Activated CD4-positive, alpha-beta memory T cell treated with anti-CD3 and anti-CD28 coated beads for 36 hours (primary cell): Measurements from ENCODE around the gene ROR2. TPM values are rescaled to one million over a fixed set of nuclear protein-coding genes. Genes with fewer than 3 reads are reported as not detected.
"Not testable (repeated sequence)": the region's sequence is repeated elsewhere in the genome, so short reads cannot be mapped to it uniquely, and the experiment has no call there.

Source experiments
- CTCF ChIA-PET: fragments of 350-600 bp; sonication (Branson Sonifier 250); formaldehyde crosslinking; loops from one replicate; lab custom pipeline; 2021; ENCODE audit warnings: antibody characterized with exemption, inconsistent platforms; lab: Charles Lee
- POLR2A ChIA-PET: fragments of 350-600 bp; sonication (Branson Sonifier 250); formaldehyde crosslinking; loops from one replicate; lab custom pipeline; 2021; ENCODE audit warnings: antibody characterized with exemption; lab: Charles Lee
- DNase-seq: peaks from one replicate; pipeline ENCODE4 v3.0.0-alpha.2; 2020
- H3K27ac Mint-ChIP-seq: one replicate; pipeline ENCODE4 v1.8.0; 2021; ENCODE audit warnings: mixed read lengths
- H3K27me3 Mint-ChIP-seq: one replicate; pipeline ENCODE4 v1.8.0; 2021; ENCODE audit warnings: mixed read lengths
- H3K36me3 Mint-ChIP-seq: one replicate; pipeline ENCODE4 v1.8.0; 2021; ENCODE audit warnings: mixed read lengths
- H3K4me1 Mint-ChIP-seq: one replicate; pipeline ENCODE4 v1.8.0; 2021; ENCODE audit warnings: low read depth, mixed read lengths
- H3K4me3 Mint-ChIP-seq: one replicate; pipeline ENCODE4 v1.8.0; 2021; ENCODE audit warnings: mild to moderate bottlenecking, mixed read lengths
- H3K9me3 Mint-ChIP-seq: one replicate; pipeline ENCODE4 v1.8.0; 2021; ENCODE audit warnings: mixed read lengths
- intact Hi-C: fragments of 100-400 bp; cut with micrococcal nuclease; formaldehyde crosslinking; loops from one replicate; pipeline ENCODE4 v1.15.1; 2023
- total RNA-seq, 2 experiments: library from RNA; stranded (reverse); gene quantifications; one replicate each; pipeline ENCODE4 v1.2.3, GENCODE V29; 2021

The ROR2 gene
- total RNA-seq, 2 experiments from 2014 or later = 0.05 to 0.31 TPM

DNA sequence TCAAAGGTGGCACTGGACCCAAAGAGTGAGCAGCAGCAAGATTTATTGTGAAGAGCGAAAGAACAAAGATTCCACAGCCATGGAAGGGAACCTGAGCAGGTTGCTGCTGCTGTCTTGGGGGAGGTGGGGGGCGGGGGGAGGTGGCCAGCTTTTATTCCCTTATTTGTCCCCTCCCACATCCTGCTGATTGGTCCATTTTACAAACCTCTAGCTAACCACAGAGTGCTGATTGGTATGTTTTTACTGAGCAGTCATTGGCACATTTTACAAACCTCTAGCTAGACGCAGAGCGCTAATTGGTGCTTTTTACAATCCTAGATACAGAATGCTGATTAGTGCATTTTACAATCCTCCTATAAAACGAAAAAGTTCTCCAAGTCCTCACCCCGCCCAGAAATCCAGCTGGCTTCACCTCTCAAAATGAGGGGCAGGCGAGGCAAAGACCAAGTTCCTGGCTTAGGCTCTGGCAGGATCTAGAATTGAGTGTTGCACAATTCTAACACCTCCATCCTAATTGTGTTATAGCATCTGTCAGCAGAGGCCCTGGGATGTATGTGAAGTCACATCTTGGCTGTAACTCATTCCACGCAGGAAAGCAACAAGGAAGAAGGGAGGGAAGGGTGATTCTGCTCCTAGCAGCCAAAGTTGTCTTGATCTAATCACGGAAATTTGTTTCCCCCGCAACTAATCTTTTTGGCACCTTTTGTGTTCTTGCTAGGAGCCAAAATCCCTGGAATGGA, 34.3 kb downstream of the ROR2 start:
- no peak for DNase-seq
- H3K4me1 Mint-ChIP-seq = no peaks in the 10 kb centered on the region
- H3K27me3 Mint-ChIP-seq = peaks cover 17% of the 10 kb centered on the region
- POLR2A ChIA-PET = no interaction called here
- intact Hi-C loops = no loop called here
- CTCF ChIA-PET = no interaction called here
- no peak overlapping the region for H3K27ac Mint-ChIP-seq
- H3K4me3 Mint-ChIP-seq = no peak overlapping the region
- H3K9me3 Mint-ChIP-seq = no peaks in the 10 kb centered on the region
- no peaks in the 10 kb centered on the region for H3K36me3 Mint-ChIP-seq

DNA sequence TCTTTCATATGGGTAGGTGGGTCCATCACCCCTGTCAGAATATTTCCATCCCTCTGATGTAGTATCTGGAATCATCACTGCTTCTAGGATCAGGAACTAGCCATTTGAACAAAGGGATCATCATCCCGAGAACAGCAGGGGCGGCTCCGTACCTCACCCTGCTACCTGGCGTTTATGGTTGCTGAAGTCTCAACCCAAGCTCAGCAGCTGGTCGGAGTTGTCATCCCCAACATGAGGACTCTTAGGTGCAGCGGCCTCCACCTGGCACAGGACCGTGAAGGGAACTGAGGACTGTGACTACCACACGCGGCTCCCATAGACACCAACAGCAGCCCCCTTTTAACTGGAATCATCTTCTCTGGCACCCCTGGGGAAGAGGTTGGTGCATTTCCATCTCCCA, 35.1 kb downstream of the ROR2 start:
- H3K27me3 Mint-ChIP-seq = peaks cover 20% of the 10 kb centered on the region
- DNase-seq = no peak
- H3K36me3 Mint-ChIP-seq = no peaks in the 10 kb centered on the region
- H3K27ac Mint-ChIP-seq = no peak overlapping the region
- POLR2A ChIA-PET = no interaction called here
- no peaks in the 10 kb centered on the region for H3K4me1 Mint-ChIP-seq
- H3K9me3 Mint-ChIP-seq = no peaks in the 10 kb centered on the region
- intact Hi-C loops = no loop called here
- CTCF ChIA-PET = interaction anchor here (0.7 kb wide), 1 partner anchor 642 kb away, joined by 3 read pairs; no protein-coding TSS in a partner anchor
- no peak overlapping the region for H3K4me3 Mint-ChIP-seq

DNA sequence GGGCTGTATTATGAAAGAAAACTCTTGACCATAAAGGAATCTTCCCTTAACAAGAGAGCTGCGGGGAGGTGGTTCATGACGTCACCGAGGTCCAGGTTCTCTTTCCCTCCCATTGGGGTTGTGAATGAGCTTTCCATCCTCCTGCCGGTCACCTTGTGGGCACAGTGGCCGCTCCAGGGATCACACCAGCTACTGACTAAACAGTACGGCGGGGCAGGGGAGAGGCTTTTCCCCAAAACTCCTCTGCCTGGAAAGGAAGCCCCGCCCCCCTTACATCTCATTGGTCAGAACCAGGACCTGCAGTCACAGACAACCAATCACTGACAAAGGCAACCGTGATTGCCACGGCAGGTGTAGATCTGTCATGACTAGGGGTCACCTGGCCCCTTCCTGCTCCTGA, 35.6 kb downstream of the ROR2 start:
- Mint-ChIP-seq H3K4me1 (no peaks in the 10 kb centered on the region), H3K27me3 (peaks cover 19% of the 10 kb centered on the region), H3K4me3 (no peak overlapping the region), H3K27ac (no peak overlapping the region), H3K9me3 (no peaks in the 10 kb centered on the region), H3K36me3 (no peaks in the 10 kb centered on the region)
- ChIA-PET POLR2A (no interaction called here), CTCF (interaction anchor here (0.7 kb wide), 1 partner anchor 641 kb away, joined by 3 read pairs; no protein-coding TSS in a partner anchor)
- intact Hi-C loops = no loop called here
- no peak for DNase-seq

DNA sequence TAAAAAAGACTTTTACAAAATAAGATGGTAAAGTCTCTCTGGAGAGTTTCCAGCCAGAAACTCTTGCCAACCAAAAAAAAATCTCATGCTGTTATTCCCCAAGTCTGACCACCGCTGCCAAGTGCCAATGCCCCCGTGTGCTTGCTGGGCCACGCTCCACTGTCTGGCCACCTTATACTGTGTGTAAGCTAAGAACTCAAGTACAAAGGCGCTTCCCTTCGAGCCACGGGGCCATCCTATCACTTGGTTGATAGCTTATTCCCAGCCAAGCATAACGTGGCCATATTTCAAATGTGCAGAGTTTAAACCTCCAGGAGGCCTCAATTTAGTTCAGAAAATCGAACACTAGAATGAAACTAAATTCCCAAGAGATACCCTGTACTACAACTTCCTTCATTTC, 36.0 kb downstream of the ROR2 start:
- CTCF ChIA-PET = no interaction called here
- no peak overlapping the region for H3K4me3 Mint-ChIP-seq

DNA sequence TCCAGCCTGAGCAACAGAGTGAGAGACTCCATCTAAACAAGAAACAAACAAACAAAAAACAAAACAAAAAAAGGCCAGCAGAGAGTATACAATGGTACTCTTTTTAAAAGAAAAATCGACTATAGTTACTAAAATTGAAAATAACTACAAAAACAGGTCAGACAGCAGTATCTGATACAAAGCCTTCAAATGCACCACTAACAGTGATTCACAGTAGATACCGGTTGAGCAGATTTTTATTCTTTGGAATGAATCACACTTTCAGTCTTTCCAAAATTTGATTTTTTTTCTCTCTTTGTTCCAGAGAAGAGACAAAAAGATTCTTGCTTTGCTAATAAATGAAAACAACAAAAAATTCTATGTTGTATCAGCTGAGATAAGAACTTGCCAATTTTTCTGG, 36.9 kb downstream of the ROR2 start:
- ChIA-PET POLR2A (no interaction called here), CTCF (no interaction called here)
- Mint-ChIP-seq H3K27ac (no peak overlapping the region), H3K4me1 (peaks cover under 1% of the 10 kb centered on the region), H3K9me3 (no peaks in the 10 kb centered on the region), H3K4me3 (no peak overlapping the region), H3K27me3 (peaks cover 16% of the 10 kb centered on the region), H3K36me3 (no peaks in the 10 kb centered on the region)
- intact Hi-C loops = no loop called here
- DNase-seq = no peak

More for the DNA sequence above, 36.0 kb downstream of the ROR2 start:
- intact Hi-C loops = no loop called here
- POLR2A ChIA-PET = no interaction called here
- no peaks in the 10 kb centered on the region for H3K4me1 Mint-ChIP-seq
- H3K27ac Mint-ChIP-seq = no peak overlapping the region
- H3K27me3 Mint-ChIP-seq = peaks cover 16% of the 10 kb centered on the region
- no peaks in the 10 kb centered on the region for H3K36me3 Mint-ChIP-seq
- DNase-seq = no peak
- no peaks in the 10 kb centered on the region for H3K9me3 Mint-ChIP-seq

DNA sequence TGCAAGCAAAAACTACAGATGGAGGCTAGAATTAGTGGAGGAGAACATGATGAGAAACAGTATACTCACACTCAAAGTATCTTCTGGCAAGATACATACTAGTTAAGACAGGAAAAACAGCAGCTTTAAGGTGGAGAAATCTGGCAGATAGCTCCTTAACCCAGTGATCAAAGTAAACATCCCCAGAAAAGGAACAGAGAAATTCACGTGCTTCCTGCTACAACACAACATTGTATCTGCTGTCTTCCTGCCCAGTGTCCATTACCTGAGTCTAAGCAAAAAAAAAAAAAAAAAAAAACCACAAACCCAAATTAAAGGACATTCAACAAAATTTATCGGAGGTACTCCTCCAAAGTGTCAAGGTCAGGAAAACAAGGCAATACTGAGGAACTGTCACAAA, 38.4 kb downstream of the ROR2 start:
- no peak overlapping the region for H3K27ac Mint-ChIP-seq
- intact Hi-C loops = no loop called here
- H3K9me3 Mint-ChIP-seq = no peaks in the 10 kb centered on the region
- H3K4me3 Mint-ChIP-seq = no peak overlapping the region
- no peak for DNase-seq
- H3K27me3 Mint-ChIP-seq = peaks cover 13% of the 10 kb centered on the region
- H3K4me1 Mint-ChIP-seq = peaks cover 12% of the 10 kb centered on the region
- CTCF ChIA-PET = no interaction called here
- POLR2A ChIA-PET = no interaction called here
- no peaks in the 10 kb centered on the region for H3K36me3 Mint-ChIP-seq

DNA sequence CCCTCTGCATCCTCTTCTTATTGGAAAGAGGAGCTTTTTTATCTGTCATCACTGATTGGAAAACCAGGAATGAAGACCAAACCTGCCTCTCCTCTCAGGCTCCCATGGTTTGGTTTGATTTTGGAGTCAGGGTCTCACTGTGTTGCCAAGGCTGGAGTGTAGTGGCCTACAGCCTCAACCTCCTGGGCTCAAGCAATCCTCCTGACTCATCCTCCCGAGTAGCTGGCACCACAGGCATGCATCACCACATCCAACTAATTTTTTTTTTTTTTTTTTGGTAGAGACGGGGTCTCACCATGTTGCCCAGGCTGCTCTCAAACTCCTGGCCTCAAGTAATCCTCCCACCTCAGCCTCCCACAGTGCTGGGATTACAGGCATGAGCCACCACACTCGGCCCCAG, 40.8 kb downstream of the ROR2 start:
- intact Hi-C loops, H3K27ac Mint-ChIP-seq, DNase-seq, H3K36me3 Mint-ChIP-seq, H3K4me3 Mint-ChIP-seq, H3K27me3 Mint-ChIP-seq, H3K9me3 Mint-ChIP-seq, POLR2A ChIA-PET: not testable (repeated sequence)
- CTCF ChIA-PET = interaction anchor here (0.6 to 1.3 kb wide), 2 partner anchors 34 to 41 kb away, joined by 3 to 4 read pairs; partner anchors contain the start of gene ROR2
- peaks cover 15% of the 10 kb centered on the region for H3K4me1 Mint-ChIP-seq

DNA sequence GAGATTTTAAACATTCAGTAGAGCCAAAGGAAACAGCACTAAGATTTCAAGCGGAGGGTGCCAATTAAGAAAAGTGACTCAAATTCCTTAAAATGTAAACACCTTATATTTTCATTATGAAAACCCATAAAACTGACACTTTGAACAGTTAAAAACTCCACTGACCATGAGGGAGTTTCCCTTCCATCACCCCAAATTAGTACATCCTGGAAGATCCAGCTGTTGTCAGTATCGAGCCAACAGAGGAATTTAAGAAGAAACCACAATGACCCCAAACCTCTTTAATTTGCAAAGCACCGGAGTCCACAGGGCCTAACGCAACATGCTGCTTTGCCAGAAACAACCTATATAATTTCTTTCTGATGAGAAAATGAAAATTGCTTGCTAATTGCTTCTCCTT, 41.3 kb downstream of the ROR2 start:
- no peak for DNase-seq
- H3K4me1 Mint-ChIP-seq = peaks cover 15% of the 10 kb centered on the region
- intact Hi-C loops = no loop called here
- ChIA-PET CTCF (interaction anchor here (0.6 to 1.3 kb wide), 3 partner anchors 33 to 232 kb away, joined by 3 to 4 read pairs (median 3); partner anchors contain the start of gene ROR2), POLR2A (no interaction called here)
- H3K27me3 Mint-ChIP-seq = peaks cover 6% of the 10 kb centered on the region
- H3K4me3 Mint-ChIP-seq = no peak overlapping the region
- H3K9me3 Mint-ChIP-seq = no peaks in the 10 kb centered on the region
- no peaks in the 10 kb centered on the region for H3K36me3 Mint-ChIP-seq
- H3K27ac Mint-ChIP-seq = no peak overlapping the region

DNA sequence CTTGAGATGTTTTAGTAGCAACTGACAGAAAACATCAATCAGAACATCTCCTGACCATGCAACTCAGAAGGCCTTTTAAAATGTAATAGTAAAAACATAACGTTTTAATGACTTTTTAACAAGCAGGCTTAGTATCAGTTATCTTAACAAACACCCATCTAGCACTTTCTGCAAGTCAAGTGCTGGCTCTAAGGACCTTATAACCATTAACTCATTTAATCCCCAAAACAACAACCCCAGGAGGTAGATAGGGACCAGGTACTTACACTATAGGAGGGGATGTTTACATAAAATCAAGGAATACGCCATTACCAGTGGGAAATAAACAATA, 41.8 kb downstream of the ROR2 start:
- Mint-ChIP-seq H3K36me3 (no peaks in the 10 kb centered on the region), H3K4me3 (no peak overlapping the region), H3K9me3 (no peaks in the 10 kb centered on the region), H3K27me3 (peaks cover 6% of the 10 kb centered on the region), H3K4me1 (peaks cover 15% of the 10 kb centered on the region), H3K27ac (no peak overlapping the region)
- POLR2A ChIA-PET = no interaction called here
- DNase-seq = no peak
- CTCF ChIA-PET = interaction anchor here (0.6 to 1.2 kb wide), 2 partner anchors 232 to 1107 kb away, joined by 3 read pairs; partner anchors contain the start of gene SYK
- intact Hi-C loops = no loop called here

DNA sequence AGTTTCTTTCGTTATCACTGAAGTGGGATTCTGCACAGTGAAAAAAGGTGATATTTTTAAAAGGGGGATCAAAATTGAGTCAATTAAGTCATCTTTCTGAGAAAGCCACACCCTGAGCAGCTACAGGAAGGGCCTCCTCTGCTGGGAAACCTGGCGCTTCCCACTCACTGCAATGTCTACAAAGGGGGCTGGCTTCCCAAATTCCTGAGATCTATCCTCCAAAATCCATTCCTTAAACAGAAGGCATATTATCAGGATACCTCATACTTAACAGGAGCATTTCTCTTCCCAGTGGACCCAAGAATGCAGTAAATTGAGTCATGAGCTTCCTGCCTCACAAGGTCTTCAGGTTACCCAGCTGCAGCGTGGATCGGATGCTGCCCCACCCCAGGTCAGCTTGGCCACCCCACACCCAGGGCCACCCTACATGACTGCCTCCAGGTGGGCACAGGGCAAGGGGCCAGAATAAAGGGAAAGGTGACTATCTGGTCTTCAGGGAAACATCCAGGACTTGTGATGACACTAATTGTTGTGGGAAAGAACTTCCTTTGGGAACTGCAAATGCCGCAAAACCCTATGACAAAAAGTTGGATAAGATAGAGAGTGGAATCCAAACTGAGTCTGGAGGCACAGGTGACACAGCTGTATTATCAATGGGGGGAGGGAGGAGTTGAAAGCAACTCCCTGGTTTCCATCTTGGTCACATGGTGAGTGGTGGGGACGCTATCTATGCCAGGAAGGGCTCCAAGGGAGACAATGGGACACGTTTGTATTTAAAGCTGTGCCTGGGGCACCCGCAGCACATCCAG, 42.3 kb downstream of the ROR2 start:
- peaks cover 15% of the 10 kb centered on the region for H3K4me1 Mint-ChIP-seq
- intact Hi-C loops = no loop called here
- no peak overlapping the region for H3K4me3 Mint-ChIP-seq
- no peaks in the 10 kb centered on the region for H3K9me3 Mint-ChIP-seq
- peaks cover 6% of the 10 kb centered on the region for H3K27me3 Mint-ChIP-seq
- no peak for DNase-seq
- H3K36me3 Mint-ChIP-seq = no peaks in the 10 kb centered on the region
- H3K27ac Mint-ChIP-seq = no peak overlapping the region
- ChIA-PET POLR2A (no interaction called here), CTCF (interaction anchor here (0.6 to 1.2 kb wide), 3 partner anchors 46 to 1106 kb away, joined by 3 read pairs; partner anchors contain the start of gene SYK)

DNA sequence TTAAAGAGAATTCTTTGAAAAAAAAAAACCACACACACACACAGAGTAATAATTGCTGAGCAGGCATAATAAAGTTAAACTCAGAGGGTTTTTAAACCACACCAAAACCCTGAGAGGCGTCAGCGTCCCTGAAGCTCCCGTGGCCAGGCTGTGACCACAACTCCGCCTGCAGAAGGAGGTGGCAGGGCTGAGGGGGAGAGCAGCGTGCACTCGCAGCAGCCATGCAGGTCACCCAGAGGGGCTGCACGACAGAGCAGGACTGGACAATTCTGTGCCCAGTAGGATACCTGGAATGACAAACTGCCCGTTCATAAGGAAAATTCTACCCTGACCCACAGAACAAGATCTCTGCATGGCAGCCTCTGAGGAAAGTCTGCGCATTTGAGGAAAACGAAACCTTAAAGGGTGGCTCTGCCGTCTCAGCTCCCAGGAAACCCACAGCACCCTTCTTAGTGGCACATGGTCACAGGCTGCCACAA, 44.0 kb downstream of the ROR2 start:
- Mint-ChIP-seq H3K9me3 (no peaks in the 10 kb centered on the region), H3K36me3 (no peaks in the 10 kb centered on the region), H3K4me3 (peak overlapping the region; percentile 40), H3K4me1 (peaks cover 15% of the 10 kb centered on the region), H3K27ac (no peak overlapping the region), H3K27me3 (peaks cover 7% of the 10 kb centered on the region)
- peak; percentile 67 for DNase-seq
- intact Hi-C loops = no loop called here
- CTCF ChIA-PET = interaction anchor here (0.8 kb wide), 1 partner anchor 44 kb away, joined by 3 read pairs; the partner anchor contains the start of gene ROR2
- POLR2A ChIA-PET = no interaction called here

DNA sequence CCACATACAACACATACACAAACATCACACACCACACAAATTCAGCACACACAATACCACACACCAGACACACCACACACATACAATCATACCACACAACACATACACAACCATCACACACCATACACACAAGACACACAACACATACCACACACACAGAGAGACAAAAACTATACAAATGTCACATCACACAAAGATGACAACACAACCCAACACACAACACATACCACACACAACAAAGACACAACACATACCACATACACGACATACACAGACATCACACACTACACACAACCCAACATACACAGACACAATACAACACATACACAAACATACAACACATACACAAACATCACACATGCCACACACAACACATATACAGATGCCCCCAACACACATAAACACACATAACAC, 44.8 kb downstream of the ROR2 start:
- CTCF ChIA-PET = interaction anchor here (0.8 kb wide), 1 partner anchor 45 kb away, joined by 3 read pairs; the partner anchor contains the start of gene ROR2
- Mint-ChIP-seq H3K9me3 (no peaks in the 10 kb centered on the region), H3K36me3 (no peaks in the 10 kb centered on the region), H3K27me3 (peaks cover 6% of the 10 kb centered on the region), H3K4me1 (peaks cover 15% of the 10 kb centered on the region), H3K4me3 (no peak overlapping the region), H3K27ac (no peak overlapping the region)
- POLR2A ChIA-PET = no interaction called here
- intact Hi-C loops = no loop called here
- no peak for DNase-seq
